A549 treated with DMSO at 1 μM for 4 hours (cell line): ENCODE measurements around the gene PIK3C2G. TPM values are rescaled to one million over a fixed set of nuclear protein-coding genes. Genes with fewer than 3 reads are reported as not detected.

ENCODE experiments used
- total RNA-seq: library from RNA; stranded (reverse); fragments of 200-300 nt; extraction: Qiagen RNA extraction; gene quantifications from 5 replicates; pipeline ENCODE4 v1.2.3, GENCODE V29; 2022; ENCODE audit warnings: low read depth

The PIK3C2G gene, protein sequence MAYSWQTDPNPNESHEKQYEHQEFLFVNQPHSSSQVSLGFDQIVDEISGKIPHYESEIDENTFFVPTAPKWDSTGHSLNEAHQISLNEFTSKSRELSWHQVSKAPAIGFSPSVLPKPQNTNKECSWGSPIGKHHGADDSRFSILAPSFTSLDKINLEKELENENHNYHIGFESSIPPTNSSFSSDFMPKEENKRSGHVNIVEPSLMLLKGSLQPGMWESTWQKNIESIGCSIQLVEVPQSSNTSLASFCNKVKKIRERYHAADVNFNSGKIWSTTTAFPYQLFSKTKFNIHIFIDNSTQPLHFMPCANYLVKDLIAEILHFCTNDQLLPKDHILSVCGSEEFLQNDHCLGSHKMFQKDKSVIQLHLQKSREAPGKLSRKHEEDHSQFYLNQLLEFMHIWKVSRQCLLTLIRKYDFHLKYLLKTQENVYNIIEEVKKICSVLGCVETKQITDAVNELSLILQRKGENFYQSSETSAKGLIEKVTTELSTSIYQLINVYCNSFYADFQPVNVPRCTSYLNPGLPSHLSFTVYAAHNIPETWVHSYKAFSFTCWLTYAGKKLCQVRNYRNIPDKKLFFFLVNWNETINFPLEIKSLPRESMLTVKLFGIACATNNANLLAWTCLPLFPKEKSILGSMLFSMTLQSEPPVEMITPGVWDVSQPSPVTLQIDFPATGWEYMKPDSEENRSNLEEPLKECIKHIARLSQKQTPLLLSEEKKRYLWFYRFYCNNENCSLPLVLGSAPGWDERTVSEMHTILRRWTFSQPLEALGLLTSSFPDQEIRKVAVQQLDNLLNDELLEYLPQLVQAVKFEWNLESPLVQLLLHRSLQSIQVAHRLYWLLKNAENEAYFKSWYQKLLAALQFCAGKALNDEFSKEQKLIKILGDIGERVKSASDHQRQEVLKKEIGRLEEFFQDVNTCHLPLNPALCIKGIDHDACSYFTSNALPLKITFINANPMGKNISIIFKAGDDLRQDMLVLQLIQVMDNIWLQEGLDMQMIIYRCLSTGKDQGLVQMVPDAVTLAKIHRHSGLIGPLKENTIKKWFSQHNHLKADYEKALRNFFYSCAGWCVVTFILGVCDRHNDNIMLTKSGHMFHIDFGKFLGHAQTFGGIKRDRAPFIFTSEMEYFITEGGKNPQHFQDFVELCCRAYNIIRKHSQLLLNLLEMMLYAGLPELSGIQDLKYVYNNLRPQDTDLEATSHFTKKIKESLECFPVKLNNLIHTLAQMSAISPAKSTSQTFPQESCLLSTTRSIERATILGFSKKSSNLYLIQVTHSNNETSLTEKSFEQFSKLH (N-terminal part only)
- not detected in 5 replicates for total RNA-seq

DNA sequence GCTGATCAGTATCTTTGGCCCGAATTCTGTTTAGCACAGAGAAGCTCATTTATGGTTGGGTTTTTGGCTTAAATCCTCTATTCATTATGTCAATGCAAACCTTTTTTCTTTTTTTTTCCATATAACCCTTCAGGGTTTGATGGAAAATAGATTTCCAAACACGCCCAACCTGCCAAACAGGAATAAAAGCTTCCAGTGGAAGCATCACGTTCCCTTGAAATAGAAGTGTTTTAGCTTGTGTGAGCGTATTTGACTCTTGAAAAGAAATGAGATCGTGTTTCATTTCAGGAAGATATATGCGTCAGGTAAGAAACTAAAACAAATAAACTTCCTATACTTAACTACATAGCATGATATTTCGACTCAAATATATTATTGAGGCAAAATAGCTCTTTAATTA, at the start of gene PIK3C2G:
Gene PIK3C2G (plus strand): TSS at position 246 of the 400 bp plus-strand sequence. CDS start 20,564 bp downstream, outside the sequence.

Other genes starting within 250 kb of the PIK3C2G start
- not detected in 5 replicates for gene RERGL, start 171.3 kb upstream of the PIK3C2G start, total RNA-seq